Vein endothelial cell (primary cell): ENCODE results near the gene CDC42EP2. TPM values are rescaled to one million over a fixed set of nuclear protein-coding genes. Genes with fewer than 3 reads are reported as not detected.

Experiments used
- total RNA-seq: library from RNA; depleted of rRNA; stranded (reverse); fragments of >200 nt; gene quantifications from 2 replicates; pipeline ENCODE4 v1.2.3, GENCODE V29; 2012

The CDC42EP2 gene
- total RNA-seq = 30.0 and 31.0 TPM in 2 replicates

GRCh38 chr11:65314501-65315203, at the start of gene CDC42EP2:
TSS of gene CDC42EP2 (plus strand) at chr11:65314866. CDS start at chr11:65320899, 6,033 bp downstream.

GRCh38 chr11:65354265-65355012, 39.8 kb downstream of the CDC42EP2 start, which contains the start of gene TIGD3:
TSS of gene TIGD3 (plus strand) at chr11:65354751. CDS start at chr11:65355809, 1,058 bp downstream.

Other genes with a start within 250 kb of the CDC42EP2 start
- 9.5 and 15.1 TPM in 2 replicates for gene CDCA5, start 230.8 kb upstream of the CDC42EP2 start, total RNA-seq
- 39.3 and 45.1 TPM in 2 replicates for gene ZFPL1, start 230.6 kb upstream of the CDC42EP2 start, total RNA-seq
- 204 and 261 TPM in 2 replicates for gene VPS51, start 218.7 kb upstream of the CDC42EP2 start, total RNA-seq
- gene TM7SF2, start 203.0 kb upstream of the CDC42EP2 start, total RNA-seq = 16.9 and 20.6 TPM in 2 replicates
- 8.0 and 11.4 TPM in 2 replicates for gene ZNHIT2, start 197.2 kb upstream of the CDC42EP2 start, total RNA-seq
- 163 and 171 TPM in 2 replicates for gene FAU, start 192.7 kb upstream of the CDC42EP2 start, total RNA-seq
- gene MRPL49, start 192.5 kb upstream of the CDC42EP2 start, total RNA-seq = 54.5 and 58.6 TPM in 2 replicates
- gene SYVN1, start 180.3 kb upstream of the CDC42EP2 start, total RNA-seq = 9.8 and 21.8 TPM in 2 replicates
- not detected in 2 replicates for gene SPDYC, start 144.6 kb upstream of the CDC42EP2 start, total RNA-seq
- 173 and 196 TPM in 2 replicates for gene CAPN1, start 132.9 kb upstream of the CDC42EP2 start, total RNA-seq
- gene POLA2, start 52.9 kb upstream of the CDC42EP2 start, total RNA-seq = 11.3 and 13.4 TPM in 2 replicates
- 56.8 and 57.1 TPM in 2 replicates for gene DPF2, start 19.0 kb downstream of the CDC42EP2 start, total RNA-seq
- 0.29 and 0.33 TPM in 2 replicates for gene TIGD3, start 39.9 kb downstream of the CDC42EP2 start, total RNA-seq
- 2.7 and 2.9 TPM in 2 replicates for gene SLC25A45, start 67.8 kb downstream of the CDC42EP2 start, total RNA-seq
- 102 and 132 TPM in 2 replicates for gene FRMD8, start 71.8 kb downstream of the CDC42EP2 start, total RNA-seq
- gene NEAT1, start 107.9 kb downstream of the CDC42EP2 start, total RNA-seq = 258 and 292 TPM in 2 replicates
- 6,246 and 6,812 TPM in 2 replicates for gene MALAT1, start 184.2 kb downstream of the CDC42EP2 start, total RNA-seq
- 76.4 and 96.7 TPM in 2 replicates for gene SCYL1, start 210.2 kb downstream of the CDC42EP2 start, total RNA-seq
- 26.8 and 52.9 TPM in 2 replicates for gene LTBP3, start 243.5 kb downstream of the CDC42EP2 start, total RNA-seq